Measurements from ENCODE around the gene IER5. TPM values are rescaled to one million over a fixed set of nuclear protein-coding genes. Genes with fewer than 3 reads are reported as not detected.

IER5 gene
- total and polyA plus RNA-seq, 2 of the 13 experiments (the other 11 are each of a cell fraction or from before 2014, with no cell fraction given): 2.5 to 3.5 TPM

DNA sequence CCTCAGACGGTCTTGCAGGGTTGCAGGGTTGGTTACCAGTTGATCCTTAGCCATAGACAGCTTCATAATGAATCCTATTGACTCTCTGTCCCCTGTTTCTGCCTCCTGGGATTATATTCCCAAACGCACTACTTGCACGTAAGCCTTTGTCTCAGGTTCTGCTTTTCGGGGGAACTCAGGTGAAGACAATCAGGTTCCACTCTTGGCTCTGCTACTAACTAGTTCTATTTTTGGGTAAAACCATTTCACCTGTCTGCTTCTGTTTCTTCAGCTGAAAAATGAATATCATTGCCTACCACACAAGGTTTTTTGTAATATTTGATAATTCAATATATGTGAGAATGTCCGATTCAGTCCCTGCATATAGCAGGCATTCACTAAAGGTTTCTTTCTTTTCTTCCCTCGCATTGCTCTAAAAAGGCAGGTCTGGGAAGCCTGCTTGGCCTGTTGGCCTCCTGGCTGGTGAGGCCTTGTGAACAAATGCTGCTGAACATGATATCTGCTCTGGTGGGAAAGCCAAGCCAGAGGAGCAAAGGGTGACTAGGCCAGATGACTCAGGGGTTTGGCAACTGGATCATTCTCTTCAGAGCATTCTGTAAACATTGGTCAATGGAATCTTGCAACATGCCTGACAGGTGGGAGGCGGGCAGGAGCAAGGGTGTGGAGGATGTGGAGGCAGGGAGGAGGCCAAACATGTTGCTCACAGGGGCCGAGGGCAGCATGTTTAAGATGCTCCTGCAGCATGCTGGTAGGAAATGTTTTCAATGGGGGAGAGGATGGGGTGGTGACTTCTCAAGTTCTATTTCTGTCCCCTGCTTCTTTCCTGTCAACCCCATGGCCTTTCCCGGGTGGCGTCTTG is 23.8 kb downstream of the IER5 start (continued):
- TF ChIP-seq, protein P1, sequence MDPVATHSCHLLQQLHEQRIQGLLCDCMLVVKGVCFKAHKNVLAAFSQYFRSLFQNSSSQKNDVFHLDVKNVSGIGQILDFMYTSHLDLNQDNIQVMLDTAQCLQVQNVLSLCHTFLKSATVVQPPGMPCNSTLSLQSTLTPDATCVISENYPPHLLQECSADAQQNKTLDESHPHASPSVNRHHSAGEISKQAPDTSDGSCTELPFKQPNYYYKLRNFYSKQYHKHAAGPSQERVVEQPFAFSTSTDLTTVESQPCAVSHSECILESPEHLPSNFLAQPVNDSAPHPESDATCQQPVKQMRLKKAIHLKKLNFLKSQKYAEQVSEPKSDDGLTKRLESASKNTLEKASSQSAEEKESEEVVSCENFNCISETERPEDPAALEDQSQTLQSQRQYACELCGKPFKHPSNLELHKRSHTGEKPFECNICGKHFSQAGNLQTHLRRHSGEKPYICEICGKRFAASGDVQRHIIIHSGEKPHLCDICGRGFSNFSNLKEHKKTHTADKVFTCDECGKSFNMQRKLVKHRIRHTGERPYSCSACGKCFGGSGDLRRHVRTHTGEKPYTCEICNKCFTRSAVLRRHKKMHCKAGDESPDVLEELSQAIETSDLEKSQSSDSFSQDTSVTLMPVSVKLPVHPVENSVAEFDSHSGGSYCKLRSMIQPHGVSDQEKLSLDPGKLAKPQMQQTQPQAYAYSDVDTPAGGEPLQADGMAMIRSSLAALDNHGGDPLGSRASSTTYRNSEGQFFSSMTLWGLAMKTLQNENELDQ (CRISPR knock-in tag; IDR thresholded peaks at IDR 0.05; ENCODE audit: borderline replicate concordance): peak; percentile 89; the same call in 1 of the 2 replicates
- no peak; the same call in 1 of the 2 replicates for TF ChIP-seq ZNF121 (CRISPR knock-in tag; IDR thresholded peaks at IDR 0.05)
- TF ChIP-seq ZNF17 (CRISPR knock-in tag; IDR thresholded peaks at IDR 0.05): 0 out of 2 replicates have a peak, but pooled peaks have one; percentile 55
- TF ChIP-seq ZMYM2 (CRISPR knock-in tag; IDR thresholded peaks at IDR 0.05): 0 out of 2 replicates have a peak, but pooled peaks have one; percentile 58
- TF ChIP-seq ZFP37 (CRISPR knock-in tag; IDR thresholded peaks at IDR 0.05; ENCODE audit: borderline replicate concordance): peak; percentile 91
- TF ChIP-seq, protein P2, sequence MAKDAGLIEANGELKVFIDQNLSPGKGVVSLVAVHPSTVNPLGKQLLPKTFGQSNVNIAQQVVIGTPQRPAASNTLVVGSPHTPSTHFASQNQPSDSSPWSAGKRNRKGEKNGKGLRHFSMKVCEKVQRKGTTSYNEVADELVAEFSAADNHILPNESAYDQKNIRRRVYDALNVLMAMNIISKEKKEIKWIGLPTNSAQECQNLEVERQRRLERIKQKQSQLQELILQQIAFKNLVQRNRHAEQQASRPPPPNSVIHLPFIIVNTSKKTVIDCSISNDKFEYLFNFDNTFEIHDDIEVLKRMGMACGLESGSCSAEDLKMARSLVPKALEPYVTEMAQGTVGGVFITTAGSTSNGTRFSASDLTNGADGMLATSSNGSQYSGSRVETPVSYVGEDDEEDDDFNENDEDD (CRISPR knock-in tag; IDR thresholded peaks at IDR 0.05; ENCODE audit: borderline replicate concordance): peak; percentile 93
- peak; percentile 76; the same call in 1 of the 2 replicates for TF ChIP-seq ZBTB20 (CRISPR knock-in tag; IDR thresholded peaks at IDR 0.05; ENCODE audit: borderline replicate concordance, low read depth)
- TF ChIP-seq ZFAT (CRISPR knock-in tag; conservative IDR thresholded peaks at IDR 0.05): no peak
- TF ChIP-seq MAFK (conservative IDR thresholded peaks at IDR 0.05 in 1 of 2, IDR thresholded peaks at IDR 0.05 in 1 of 2; ENCODE audit: low read length in 2 of 2): peak; percentile 77 to 91
- TF ChIP-seq, protein P3, sequence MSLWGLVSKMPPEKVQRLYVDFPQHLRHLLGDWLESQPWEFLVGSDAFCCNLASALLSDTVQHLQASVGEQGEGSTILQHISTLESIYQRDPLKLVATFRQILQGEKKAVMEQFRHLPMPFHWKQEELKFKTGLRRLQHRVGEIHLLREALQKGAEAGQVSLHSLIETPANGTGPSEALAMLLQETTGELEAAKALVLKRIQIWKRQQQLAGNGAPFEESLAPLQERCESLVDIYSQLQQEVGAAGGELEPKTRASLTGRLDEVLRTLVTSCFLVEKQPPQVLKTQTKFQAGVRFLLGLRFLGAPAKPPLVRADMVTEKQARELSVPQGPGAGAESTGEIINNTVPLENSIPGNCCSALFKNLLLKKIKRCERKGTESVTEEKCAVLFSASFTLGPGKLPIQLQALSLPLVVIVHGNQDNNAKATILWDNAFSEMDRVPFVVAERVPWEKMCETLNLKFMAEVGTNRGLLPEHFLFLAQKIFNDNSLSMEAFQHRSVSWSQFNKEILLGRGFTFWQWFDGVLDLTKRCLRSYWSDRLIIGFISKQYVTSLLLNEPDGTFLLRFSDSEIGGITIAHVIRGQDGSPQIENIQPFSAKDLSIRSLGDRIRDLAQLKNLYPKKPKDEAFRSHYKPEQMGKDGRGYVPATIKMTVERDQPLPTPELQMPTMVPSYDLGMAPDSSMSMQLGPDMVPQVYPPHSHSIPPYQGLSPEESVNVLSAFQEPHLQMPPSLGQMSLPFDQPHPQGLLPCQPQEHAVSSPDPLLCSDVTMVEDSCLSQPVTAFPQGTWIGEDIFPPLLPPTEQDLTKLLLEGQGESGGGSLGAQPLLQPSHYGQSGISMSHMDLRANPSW (CRISPR knock-in tag; IDR thresholded peaks at IDR 0.05; ENCODE audit: borderline replicate concordance): no peak
- TF ChIP-seq, protein P4, sequence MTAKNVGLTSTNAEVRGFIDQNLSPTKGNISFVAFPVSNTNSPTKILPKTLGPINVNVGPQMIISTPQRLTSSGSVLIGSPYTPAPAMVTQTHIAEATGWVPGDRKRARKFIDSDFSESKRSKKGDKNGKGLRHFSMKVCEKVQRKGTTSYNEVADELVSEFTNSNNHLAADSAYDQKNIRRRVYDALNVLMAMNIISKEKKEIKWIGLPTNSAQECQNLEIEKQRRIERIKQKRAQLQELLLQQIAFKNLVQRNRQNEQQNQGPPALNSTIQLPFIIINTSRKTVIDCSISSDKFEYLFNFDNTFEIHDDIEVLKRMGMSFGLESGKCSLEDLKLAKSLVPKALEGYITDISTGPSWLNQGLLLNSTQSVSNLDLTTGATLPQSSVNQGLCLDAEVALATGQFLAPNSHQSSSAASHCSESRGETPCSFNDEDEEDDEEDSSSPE (CRISPR knock-in tag; IDR thresholded peaks at IDR 0.05): peak; percentile 90
- no peak for TF ChIP-seq ZSCAN30 (CRISPR knock-in tag; IDR thresholded peaks at IDR 0.05)
- TF ChIP-seq PRMT3 (CRISPR knock-in tag; IDR thresholded peaks at IDR 0.05; ENCODE audit: borderline replicate concordance, low read depth): peak; percentile 76; the same call in 1 of the 2 replicates
- TF ChIP-seq SPEN (CRISPR knock-in tag; IDR thresholded peaks at IDR 0.05; ENCODE audit: low read depth): peak; percentile 95
- TF ChIP-seq MYC (CRISPR knock-in tag; IDR thresholded peaks at IDR 0.05; ENCODE audit: borderline replicate concordance): peak; percentile 60; the same call in 1 of the 2 replicates
- TF ChIP-seq, protein P5, sequence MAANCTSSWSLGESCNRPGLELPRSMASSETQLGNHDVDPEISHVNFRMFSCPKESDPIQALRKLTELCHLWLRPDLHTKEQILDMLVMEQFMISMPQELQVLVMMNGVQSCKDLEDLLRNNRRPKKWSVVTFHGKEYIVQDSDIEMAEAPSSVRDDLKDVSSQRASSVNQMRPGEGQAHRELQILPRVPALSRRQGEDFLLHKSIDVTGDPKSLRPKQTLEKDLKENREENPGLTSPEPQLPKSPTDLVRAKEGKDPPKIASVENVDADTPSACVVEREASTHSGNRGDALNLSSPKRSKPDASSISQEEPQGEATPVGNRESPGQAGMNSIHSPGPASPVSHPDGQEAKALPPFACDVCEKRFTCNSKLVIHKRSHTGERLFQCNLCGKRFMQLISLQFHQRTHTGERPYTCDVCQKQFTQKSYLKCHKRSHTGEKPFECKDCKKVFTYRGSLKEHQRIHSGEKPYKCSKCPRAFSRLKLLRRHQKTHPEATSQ (CRISPR knock-in tag; IDR thresholded peaks at IDR 0.05; ENCODE audit: borderline replicate concordance): no peak
- peak; percentile 85; the same call in 1 of the 2 replicates for TF ChIP-seq ZNF337 (CRISPR knock-in tag; IDR thresholded peaks at IDR 0.05; ENCODE audit: borderline replicate concordance, low read depth)
- no peak for TF ChIP-seq U2AF1 (optimal IDR thresholded peaks at IDR 0.05; ENCODE audit: low read depth, low read length)
